Endodermal cell (in vitro differentiated cells): Measurements from ENCODE around the gene IFT57. TPM values are rescaled to one million over a fixed set of nuclear protein-coding genes. Genes with fewer than 3 reads are reported as not detected.

ENCODE experiments used
- DNase-seq: peaks from one replicate; pipeline ENCODE4 v3.0.0-alpha.2; 2017
- H3K27ac ChIP-seq: 2 replicates; pipeline ENCODE4 v1.5.1; 2013; ENCODE audit warnings: mild to moderate bottlenecking, low read depth, low read length, moderate library complexity
- H3K27me3 ChIP-seq: 2 replicates; pipeline ENCODE4 v1.6.1; 2013; ENCODE audit warnings: mild to moderate bottlenecking, low read length, moderate library complexity; ENCODE audit not compliant: insufficient read depth, control insufficient read depth, poor library complexity, severe bottlenecking
- H3K36me3 ChIP-seq: 2 replicates; pipeline ENCODE4 v1.7.0; 2013; ENCODE audit warnings: mild to moderate bottlenecking, low read length, moderate library complexity; ENCODE audit not compliant: control insufficient read depth, insufficient read depth
- H3K4me1 ChIP-seq: one replicate; pipeline ENCODE4 v1.7.0; 2013; ENCODE audit warnings: low read length; ENCODE audit not compliant: control insufficient read depth, insufficient read depth
- H3K4me3 ChIP-seq: 2 replicates; pipeline ENCODE4 v1.5.1; 2013; ENCODE audit warnings: mild to moderate bottlenecking, low read length, moderate library complexity
- H3K9ac ChIP-seq: 2 replicates; pipeline ENCODE4 v1.6.1; 2013; ENCODE audit warnings: mild to moderate bottlenecking, low read length, moderate library complexity; ENCODE audit not compliant: poor library complexity, severe bottlenecking; ENCODE audit errors: extremely low read depth
- H3K9me3 ChIP-seq: 2 replicates; pipeline ENCODE4 v1.6.1; 2013; ENCODE audit warnings: mild to moderate bottlenecking, low read length, moderate library complexity; ENCODE audit not compliant: control insufficient read depth
- H3K27ac Mint-ChIP-seq: 2 replicates; pipeline ENCODE4 v1.8.0; 2020; ENCODE audit warnings: mixed read lengths
- H3K27me3 Mint-ChIP-seq: 2 replicates; pipeline ENCODE4 v1.8.0; 2021; ENCODE audit warnings: mild to moderate bottlenecking, mixed read lengths; ENCODE audit not compliant: insufficient read depth
- H3K36me3 Mint-ChIP-seq: 2 replicates; pipeline ENCODE4 v1.8.0; 2020; ENCODE audit warnings: low read depth, mixed read lengths
- H3K4me1 Mint-ChIP-seq: 2 replicates; pipeline ENCODE4 v1.8.0; 2020; ENCODE audit warnings: mixed read lengths
- H3K4me3 Mint-ChIP-seq: 2 replicates; pipeline ENCODE4 v1.8.0; 2020; ENCODE audit warnings: mild to moderate bottlenecking, moderate library complexity, mixed read lengths
- H3K9me3 Mint-ChIP-seq: 2 replicates; pipeline ENCODE4 v1.8.0; 2020; ENCODE audit warnings: mild to moderate bottlenecking, mixed read lengths
- WGBS, 2 experiments: methylation state at CpG; one replicate each; pipeline versions ENCODE4 v1.1.5 to v1.1.7; 2013; ENCODE audit warnings: missing lambda C conversion rate in 2 of 2, mixed read lengths in 1 of 2; ENCODE audit not compliant: insufficient coverage in 1 of 2, insufficient read length in 1 of 2; 5-methylcytosine and 5-hydroxymethylcytosine counted together
- total RNA-seq, 2 donors: library from RNA; stranded (reverse); fragmentation: NEBNext Ultra II Directional in 1 of 2; extraction: Animal tissue kit (Norgen Biotek cat#: 25700) in 1 of 2; gene quantifications; 2 replicates in 1 of 2; 3 replicates in 1 of 2; pipeline ENCODE4 v1.2.1, GENCODE V29; 2021
- TF ChIP-seq, protein P1 (sequence below): fragments of 200-600 bp; sonication (generic); conservative IDR thresholded peaks from 2 replicates; pipeline ENCODE4 v1.5.0; 2021; ENCODE audit warnings: antibody characterized with exemption, mild to moderate bottlenecking

IFT57 gene
- total RNA-seq, 2 donors from 2014 or later = 45.5 to 60.5 TPM

DNA sequence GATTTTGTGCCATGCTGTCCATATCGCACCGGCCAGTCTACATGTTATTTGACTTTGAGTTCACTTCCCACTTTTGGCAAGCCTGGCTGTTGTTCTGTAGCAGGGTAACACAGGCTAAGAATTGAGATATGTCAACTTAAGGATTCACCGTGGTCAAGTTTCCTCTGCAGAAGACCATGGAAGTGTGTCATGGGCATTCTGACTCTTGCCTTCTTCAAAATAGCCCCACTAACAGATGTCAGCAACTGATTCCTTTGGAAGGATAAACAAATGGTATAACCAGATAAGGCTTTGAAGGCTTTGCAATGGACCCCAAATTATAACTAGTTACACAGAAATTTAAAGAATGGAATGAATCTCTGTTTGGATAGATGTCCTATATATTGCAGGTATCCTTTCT lies 111.3 kb downstream of the IFT57 start:
- TF ChIP-seq, protein P1, sequence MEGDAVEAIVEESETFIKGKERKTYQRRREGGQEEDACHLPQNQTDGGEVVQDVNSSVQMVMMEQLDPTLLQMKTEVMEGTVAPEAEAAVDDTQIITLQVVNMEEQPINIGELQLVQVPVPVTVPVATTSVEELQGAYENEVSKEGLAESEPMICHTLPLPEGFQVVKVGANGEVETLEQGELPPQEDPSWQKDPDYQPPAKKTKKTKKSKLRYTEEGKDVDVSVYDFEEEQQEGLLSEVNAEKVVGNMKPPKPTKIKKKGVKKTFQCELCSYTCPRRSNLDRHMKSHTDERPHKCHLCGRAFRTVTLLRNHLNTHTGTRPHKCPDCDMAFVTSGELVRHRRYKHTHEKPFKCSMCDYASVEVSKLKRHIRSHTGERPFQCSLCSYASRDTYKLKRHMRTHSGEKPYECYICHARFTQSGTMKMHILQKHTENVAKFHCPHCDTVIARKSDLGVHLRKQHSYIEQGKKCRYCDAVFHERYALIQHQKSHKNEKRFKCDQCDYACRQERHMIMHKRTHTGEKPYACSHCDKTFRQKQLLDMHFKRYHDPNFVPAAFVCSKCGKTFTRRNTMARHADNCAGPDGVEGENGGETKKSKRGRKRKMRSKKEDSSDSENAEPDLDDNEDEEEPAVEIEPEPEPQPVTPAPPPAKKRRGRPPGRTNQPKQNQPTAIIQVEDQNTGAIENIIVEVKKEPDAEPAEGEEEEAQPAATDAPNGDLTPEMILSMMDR = no peak
- Histone ChIP-seq H3K9me3 (no peaks in the 10 kb centered on the region), H3K4me1 (no peaks in the 10 kb centered on the region), H3K36me3 (no peaks in the 10 kb centered on the region), H3K27me3 (no peaks in the 10 kb centered on the region), H3K9ac (no peak overlapping the region), H3K27ac (no peak overlapping the region), H3K4me3 (no peak overlapping the region)
- Mint-ChIP-seq H3K27ac (no peak overlapping the region), H3K36me3 (no peaks in the 10 kb centered on the region), H3K4me3 (no peak overlapping the region), H3K27me3 (no peaks in the 10 kb centered on the region), H3K9me3 (no peaks in the 10 kb centered on the region), H3K4me1 (no peaks in the 10 kb centered on the region)
- 89 to 100% methylated on average over 1 to 3 of the region's 3 CpGs for WGBS, 2 experiments
- no peak for DNase-seq

Other genes starting within 250 kb of the IFT57 start
- gene CD47, start 131.4 kb downstream of the IFT57 start, total RNA-seq = 10 to 100 TPM in 1 of 2 donors, 1 to 10 TPM in 1; 6.4 to 12.0 TPM
- gene HHLA2, start 74.1 kb upstream of the IFT57 start, total RNA-seq = not detected